Adipocyte (in vitro differentiated cells): ENCODE measurements around the gene BLTP2.
A peak's percentile ranks its signal among the peaks of the same experiment; 100 is the strongest.

Experiments
- DNase-seq: peaks from one replicate; pipeline ENCODE4 v3.0.0-alpha.2; 2015; ENCODE audit warnings: low read depth
- H3K27me3 ChIP-seq: replicated peaks from 2 replicates; pipeline ENCODE4 v1.7.0; 2013; ENCODE audit warnings: mild to moderate bottlenecking, low read length, moderate library complexity; ENCODE audit not compliant: control insufficient read depth, insufficient read depth
- H3K36me3 ChIP-seq: 2 replicates; pipeline ENCODE4 v1.7.0; 2013; ENCODE audit warnings: low read length, mild to moderate bottlenecking, moderate library complexity; ENCODE audit not compliant: control insufficient read depth, insufficient read depth, severe bottlenecking
- H3K4me1 ChIP-seq: 2 replicates; pipeline ENCODE4 v1.7.0; 2013; ENCODE audit warnings: mild to moderate bottlenecking, low read length, moderate library complexity; ENCODE audit not compliant: control insufficient read depth, insufficient read depth
- H3K4me3 ChIP-seq: 2 replicates; pipeline ENCODE4 v1.7.0; 2013; ENCODE audit warnings: mild to moderate bottlenecking, low read length, moderate library complexity
- H3K9ac ChIP-seq: 2 replicates; pipeline ENCODE4 v1.7.0; 2013; ENCODE audit warnings: mild to moderate bottlenecking, low read length, moderate library complexity
- H3K9me3 ChIP-seq: 2 replicates; pipeline ENCODE4 v1.7.0; 2013; ENCODE audit warnings: mild to moderate bottlenecking, low read length, moderate library complexity; ENCODE audit not compliant: control insufficient read depth

Gene BLTP2

GRCh38 chr17:28644787-28645575 is at the start of gene BLTP2:
TSS of gene BLTP2 (minus strand) at chr17:28645158. CDS start at chr17:28645056, 102 bp downstream.
- peaks cover 43% of the 10 kb centered on the region for H3K36me3 ChIP-seq

GRCh38 chr17:28693869-28694268 is 48.9 kb upstream of the BLTP2 start:
- no peak overlapping the region for H3K9ac ChIP-seq
- H3K4me1 ChIP-seq, result peaks cover 8% of the 10 kb centered on the region
- no peak for DNase-seq
- H3K4me3 ChIP-seq, result no peak overlapping the region
- H3K9me3 ChIP-seq, result no peaks in the 10 kb centered on the region
- no peaks in the 10 kb centered on the region for H3K27me3 ChIP-seq
- peaks cover 93% of the 10 kb centered on the region for H3K36me3 ChIP-seq

More at GRCh38 chr17:28644787-28645575, at the start of gene BLTP2:
- H3K9me3 ChIP-seq, result no peaks in the 10 kb centered on the region
- peaks cover 22% of the 10 kb centered on the region for H3K4me1 ChIP-seq
- H3K27me3 ChIP-seq, result no peaks in the 10 kb centered on the region
- peak; percentile 99 for DNase-seq
- H3K9ac ChIP-seq, result peak within 1 kb of the TSS; percentile 91
- peak within 1 kb of the TSS; percentile 95 for H3K4me3 ChIP-seq

GRCh38 chr17:28689011-28689410 is 44.1 kb upstream of the BLTP2 start:
- H3K36me3 ChIP-seq, result peaks cover 92% of the 10 kb centered on the region

GRCh38 chr17:28688481-28688880 is 43.5 kb upstream of the BLTP2 start:
- H3K4me1 ChIP-seq, result peaks cover 15% of the 10 kb centered on the region
- H3K9me3 ChIP-seq, result no peaks in the 10 kb centered on the region
- no peak for DNase-seq
- H3K27me3 ChIP-seq, result no peaks in the 10 kb centered on the region
- no peak overlapping the region for H3K9ac ChIP-seq
- H3K36me3 ChIP-seq, result peaks cover 90% of the 10 kb centered on the region
- H3K4me3 ChIP-seq, result no peak overlapping the region

More at GRCh38 chr17:28689011-28689410, 44.1 kb upstream of the BLTP2 start:
- Histone ChIP-seq H3K27me3 (no peaks in the 10 kb centered on the region), H3K4me3 (no peak overlapping the region), H3K4me1 (peaks cover 19% of the 10 kb centered on the region), H3K9me3 (no peaks in the 10 kb centered on the region), H3K9ac (no peak overlapping the region)
- no peak for DNase-seq

- Histone ChIP-seq H3K4me1 (peaks cover 13% of the 10 kb centered on the region), H3K36me3 (peaks cover 98% of the 10 kb centered on the region), H3K9me3 (no peaks in the 10 kb centered on the region), H3K9ac (no peak overlapping the region), H3K4me3 (no peak overlapping the region), H3K27me3 (no peaks in the 10 kb centered on the region)
- DNase-seq, result no peak
These were observed 41.3 kb upstream of the BLTP2 start for GRCh38 chr17:28686296-28686695.

- DNase-seq, result no peak
- Histone ChIP-seq H3K9ac (no peak overlapping the region), H3K9me3 (no peaks in the 10 kb centered on the region), H3K27me3 (no peaks in the 10 kb centered on the region), H3K4me3 (no peak overlapping the region), H3K36me3 (peaks cover 98% of the 10 kb centered on the region), H3K4me1 (peaks cover 13% of the 10 kb centered on the region)
These were observed 40.4 kb upstream of the BLTP2 start for GRCh38 chr17:28685366-28685765.

GRCh38 chr17:28684963-28685362 is 40.0 kb upstream of the BLTP2 start:
- Histone ChIP-seq H3K36me3 (peaks cover 96% of the 10 kb centered on the region), H3K4me3 (no peak overlapping the region), H3K4me1 (peaks cover 13% of the 10 kb centered on the region), H3K27me3 (no peaks in the 10 kb centered on the region), H3K9me3 (no peaks in the 10 kb centered on the region), H3K9ac (no peak overlapping the region)
- peak; percentile 6 for DNase-seq

- no peaks in the 10 kb centered on the region for H3K9me3 ChIP-seq
- no peak overlapping the region for H3K9ac ChIP-seq
- H3K4me3 ChIP-seq, result no peak overlapping the region
- no peaks in the 10 kb centered on the region for H3K27me3 ChIP-seq
- no peak for DNase-seq
- peaks cover 95% of the 10 kb centered on the region for H3K36me3 ChIP-seq
- H3K4me1 ChIP-seq, result peaks cover 13% of the 10 kb centered on the region
These were observed 37.7 kb upstream of the BLTP2 start for GRCh38 chr17:28682655-28683054.

- H3K36me3 ChIP-seq, result peaks cover 96% of the 10 kb centered on the region
- DNase-seq, result no peak
- H3K27me3 ChIP-seq, result no peaks in the 10 kb centered on the region
- H3K4me3 ChIP-seq, result no peak overlapping the region
- H3K9ac ChIP-seq, result no peak overlapping the region
- no peaks in the 10 kb centered on the region for H3K4me1 ChIP-seq
- no peaks in the 10 kb centered on the region for H3K9me3 ChIP-seq
These were observed 31.0 kb upstream of the BLTP2 start for GRCh38 chr17:28675980-28676379.

GRCh38 chr17:28675490-28675889 is 30.5 kb upstream of the BLTP2 start:
- H3K36me3 ChIP-seq, result peaks cover 94% of the 10 kb centered on the region

GRCh38 chr17:28669918-28670317 is 25.0 kb upstream of the BLTP2 start:
- Histone ChIP-seq H3K4me1 (peaks cover 3% of the 10 kb centered on the region), H3K9ac (no peak overlapping the region), H3K27me3 (no peaks in the 10 kb centered on the region), H3K9me3 (no peaks in the 10 kb centered on the region), H3K4me3 (no peak overlapping the region), H3K36me3 (peaks cover 67% of the 10 kb centered on the region)
- DNase-seq, result no peak

More at GRCh38 chr17:28675490-28675889, 30.5 kb upstream of the BLTP2 start:
- H3K9me3 ChIP-seq, result no peaks in the 10 kb centered on the region
- no peaks in the 10 kb centered on the region for H3K4me1 ChIP-seq
- no peaks in the 10 kb centered on the region for H3K27me3 ChIP-seq
- no peak overlapping the region for H3K9ac ChIP-seq
- no peak overlapping the region for H3K4me3 ChIP-seq
- peak; percentile 11 for DNase-seq
